ENCODE results near the gene HSPB7.
"Not testable (repeated sequence)": the region's sequence is repeated elsewhere in the genome, so short reads cannot be mapped to it uniquely, and the experiment has no call there.

Gene HSPB7

GRCh38 chr1:16005597-16005996 is 12.2 kb downstream of the HSPB7 start:
- DNase-seq = no peak

- DNase-seq = not testable (repeated sequence)
These were observed 16.6 kb downstream of the HSPB7 start for GRCh38 chr1:16001274-16001673.

DNA sequence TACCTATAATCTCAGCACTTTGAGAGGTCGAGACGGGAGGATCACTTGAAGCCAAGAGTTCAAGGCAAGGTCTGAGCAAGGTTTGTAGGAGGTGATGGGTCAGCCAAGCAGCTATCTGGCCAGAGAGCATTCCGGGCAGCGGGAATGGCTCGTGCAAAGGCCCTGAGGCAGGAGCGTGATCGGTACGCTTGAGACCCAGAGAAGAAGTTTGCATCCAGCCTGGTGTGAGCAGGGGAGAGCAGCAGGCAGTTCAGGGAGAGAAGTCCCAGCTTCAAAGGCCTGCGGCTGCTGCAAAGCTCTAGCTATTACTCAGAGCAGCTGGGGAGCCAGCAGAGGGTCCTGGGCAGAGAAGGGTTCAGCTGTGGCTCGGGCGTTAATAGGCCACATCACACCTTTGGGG is 18.9 kb downstream of the HSPB7 start:
- DNase-seq = no peak

DNA sequence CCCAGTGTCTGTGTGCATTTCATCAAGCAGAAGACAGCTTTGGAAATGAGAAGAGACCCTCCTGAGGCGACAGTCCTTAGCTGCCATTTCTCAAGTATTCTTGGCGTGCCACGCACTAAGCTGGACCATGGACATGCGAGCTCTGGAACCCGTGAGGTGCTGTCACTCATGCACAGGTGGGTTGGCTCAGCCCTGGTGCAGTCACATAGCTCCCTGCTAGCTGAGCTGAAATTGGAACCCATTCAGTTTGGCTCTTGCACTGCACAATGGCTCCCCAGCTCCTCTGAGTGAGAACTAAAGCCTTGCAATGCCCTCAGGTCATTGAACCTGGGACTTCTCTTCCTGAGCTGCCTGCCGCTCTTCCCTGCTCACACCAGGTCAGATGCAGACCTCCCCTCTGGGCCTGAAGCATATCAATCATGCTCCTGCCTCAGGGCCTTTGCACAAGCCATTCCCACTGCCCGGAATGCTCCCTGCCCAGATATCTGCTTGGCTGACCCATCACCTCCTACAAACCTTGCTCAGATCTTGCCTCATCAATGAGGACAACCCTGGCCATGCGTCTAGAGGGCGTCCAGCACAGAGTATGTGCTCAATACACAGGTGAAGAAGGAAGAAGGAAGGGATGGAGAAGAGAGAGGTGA is 20.1 kb downstream of the HSPB7 start:
- DNase-seq = no peak

DNA sequence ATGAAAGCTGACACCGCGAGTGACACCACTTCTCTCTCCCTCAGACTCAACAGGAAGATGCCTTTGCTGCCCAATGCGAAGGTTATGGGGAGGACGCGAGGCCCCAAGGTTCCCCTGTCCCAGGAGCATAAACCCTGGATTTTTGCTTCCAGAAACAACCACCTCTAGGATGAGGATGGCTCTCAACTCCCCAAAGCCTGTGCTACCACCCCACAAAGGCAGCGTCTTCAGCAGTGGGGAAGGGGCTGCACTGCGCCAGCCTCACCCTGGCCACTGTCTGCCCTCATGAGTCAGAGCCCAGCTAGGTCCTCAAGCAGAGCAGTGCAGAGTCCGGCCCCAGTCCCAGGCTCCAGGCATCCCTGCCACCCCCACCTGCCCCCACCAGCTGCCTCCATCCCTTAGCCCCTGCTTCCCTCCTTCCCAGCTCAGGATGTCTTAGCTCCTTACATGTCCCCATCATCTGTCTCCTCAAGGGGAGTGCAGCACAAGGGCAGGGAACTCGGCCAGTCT is 20.7 kb downstream of the HSPB7 start:
- no peak for DNase-seq

GRCh38 chr1:15994590-15995351 is 23.1 kb downstream of the HSPB7 start:
- DNase-seq = peak; percentile 75

- no peak for DNase-seq
These were observed 23.8 kb downstream of the HSPB7 start for GRCh38 chr1:15994081-15994480.

- DNase-seq = no peak
These were observed 24.2 kb downstream of the HSPB7 start for GRCh38 chr1:15993666-15994065.

GRCh38 chr1:15992582-15993500 is 25.0 kb downstream of the HSPB7 start:
- DNase-seq = no peak

GRCh38 chr1:15992187-15992553 is 25.7 kb downstream of the HSPB7 start:
- DNase-seq = no peak

DNA sequence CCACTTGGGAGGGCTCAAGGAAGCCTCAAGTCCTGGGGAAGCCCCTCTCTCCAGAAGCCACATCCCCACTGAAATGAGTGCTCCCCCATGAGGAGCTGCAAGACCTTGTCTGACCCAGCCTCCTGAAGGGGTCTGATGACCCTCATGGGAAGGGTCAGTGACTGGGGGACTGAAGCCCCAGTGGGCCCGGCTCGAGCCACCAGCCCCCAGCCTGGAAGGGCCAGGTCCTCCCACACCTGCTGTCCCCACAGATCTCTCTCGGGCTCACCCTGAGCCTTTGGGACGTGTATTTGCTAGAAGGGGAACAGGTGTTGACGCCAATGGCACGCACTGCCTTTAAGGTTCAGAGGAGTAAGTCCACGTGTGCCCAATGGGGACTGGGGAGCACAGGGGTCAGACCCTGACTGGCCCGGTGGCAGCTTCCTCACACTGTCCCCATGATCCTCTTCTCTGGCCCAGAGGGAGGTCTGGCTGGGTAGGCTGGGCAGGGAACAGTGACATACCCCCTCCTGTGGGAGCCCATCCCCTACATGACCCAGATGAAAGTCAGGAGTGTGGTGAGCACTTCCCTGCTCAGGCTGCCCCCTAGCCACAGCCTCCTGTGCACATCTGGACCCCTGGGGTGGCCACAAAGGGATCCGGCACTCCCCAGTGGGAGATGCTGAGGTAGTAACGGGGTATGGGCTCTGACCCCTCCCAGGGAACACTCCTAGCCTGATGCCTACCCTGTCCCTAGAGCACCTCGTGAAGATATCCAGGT is 26.2 kb downstream of the HSPB7 start:
- no peak for DNase-seq

DNA sequence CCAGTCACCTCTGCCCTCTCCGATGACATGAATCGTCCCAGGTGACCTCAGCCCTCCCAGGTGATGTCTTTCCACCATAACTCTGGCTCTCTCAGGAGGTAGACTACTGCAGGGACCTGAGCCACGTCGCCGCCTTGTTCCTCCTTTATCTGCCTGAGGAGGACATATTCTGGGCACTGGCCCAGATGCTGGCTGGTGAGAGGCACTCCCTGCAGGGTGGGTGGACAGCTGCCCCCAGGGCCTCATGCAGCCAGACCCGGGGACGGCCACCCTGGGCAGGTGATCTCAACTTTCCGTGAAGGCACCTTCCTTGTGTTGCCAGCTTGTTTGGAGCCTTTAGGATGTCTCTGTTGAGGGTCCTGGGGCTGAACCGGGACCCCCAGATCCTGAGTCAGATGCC is 28.1 kb downstream of the HSPB7 start:
- DNase-seq = no peak

GRCh38 chr1:15988856-15989736 is 28.7 kb downstream of the HSPB7 start:
- DNase-seq = no peak

DNA sequence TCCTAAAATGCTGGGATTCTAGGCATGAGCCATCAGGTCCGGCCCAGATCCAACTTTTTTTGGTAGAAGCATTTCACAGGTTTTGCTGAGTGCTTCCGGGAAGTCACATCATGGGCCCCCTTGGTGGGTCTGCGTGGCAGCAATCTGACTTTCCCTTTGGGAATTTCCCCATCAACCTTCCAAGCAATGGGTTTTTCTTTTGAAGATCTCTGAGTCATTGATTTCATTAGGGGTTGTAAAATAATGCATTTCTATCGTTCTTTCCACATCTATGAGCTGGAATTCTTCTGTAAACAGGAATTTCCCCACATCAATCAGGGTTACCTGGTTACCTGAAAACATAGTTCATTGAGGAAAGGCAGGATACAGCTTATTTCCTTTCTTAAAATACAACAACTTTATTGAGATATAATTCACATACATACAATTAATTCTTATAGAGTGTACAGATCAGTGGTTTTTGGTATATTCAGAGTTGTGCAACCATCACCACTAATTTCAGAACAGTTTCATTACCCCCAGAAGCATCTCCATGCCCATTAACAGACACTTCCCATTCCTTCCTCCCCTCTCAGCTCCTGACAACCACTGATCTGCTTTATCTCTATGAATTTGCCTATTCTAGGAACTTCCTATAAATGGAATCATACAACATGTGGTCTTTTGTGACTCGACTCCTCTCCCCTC is 32.1 kb downstream of the HSPB7 start:
- no peak for DNase-seq

- no peak for DNase-seq
These were observed 34.6 kb downstream of the HSPB7 start for GRCh38 chr1:15983275-15983674.

DNA sequence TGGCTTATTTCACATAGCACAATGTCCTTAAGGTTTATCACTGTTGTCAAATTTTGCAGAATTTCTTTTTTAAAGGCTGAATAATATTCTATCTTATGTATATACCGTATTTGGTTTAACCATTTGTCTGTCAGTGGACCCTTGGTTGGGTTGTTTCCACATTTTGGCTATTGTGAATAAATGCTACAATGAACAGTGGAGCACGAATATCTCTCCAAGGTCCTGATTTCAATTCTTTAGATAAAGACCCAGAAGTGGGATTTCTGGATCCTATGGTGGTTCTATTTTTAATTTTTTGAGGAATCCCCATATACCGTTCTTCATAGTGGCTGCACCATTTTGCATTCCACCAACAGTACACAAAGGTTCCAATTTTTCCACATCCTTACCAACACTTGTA is 36.2 kb downstream of the HSPB7 start:
- no peak for DNase-seq

DNA sequence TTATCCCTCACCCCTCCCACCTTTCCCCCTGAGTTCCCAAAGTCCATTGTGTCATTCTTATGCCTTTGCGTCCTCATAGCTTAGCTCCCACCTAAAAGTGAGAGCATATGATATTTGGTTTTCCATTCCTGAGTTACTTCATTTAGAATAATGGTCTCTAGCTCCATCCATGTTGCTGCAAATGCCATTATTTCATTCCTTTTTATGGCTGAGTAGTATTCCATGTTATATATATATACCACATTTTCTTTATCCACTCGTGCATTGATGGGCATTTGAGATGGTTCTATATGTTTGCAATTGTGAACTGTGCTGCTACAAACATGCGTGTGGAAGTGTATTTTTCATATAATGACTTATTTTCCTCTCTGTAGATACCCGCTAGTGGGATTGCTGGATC is 39.9 kb downstream of the HSPB7 start:
- DNase-seq = not testable (repeated sequence)

DNA sequence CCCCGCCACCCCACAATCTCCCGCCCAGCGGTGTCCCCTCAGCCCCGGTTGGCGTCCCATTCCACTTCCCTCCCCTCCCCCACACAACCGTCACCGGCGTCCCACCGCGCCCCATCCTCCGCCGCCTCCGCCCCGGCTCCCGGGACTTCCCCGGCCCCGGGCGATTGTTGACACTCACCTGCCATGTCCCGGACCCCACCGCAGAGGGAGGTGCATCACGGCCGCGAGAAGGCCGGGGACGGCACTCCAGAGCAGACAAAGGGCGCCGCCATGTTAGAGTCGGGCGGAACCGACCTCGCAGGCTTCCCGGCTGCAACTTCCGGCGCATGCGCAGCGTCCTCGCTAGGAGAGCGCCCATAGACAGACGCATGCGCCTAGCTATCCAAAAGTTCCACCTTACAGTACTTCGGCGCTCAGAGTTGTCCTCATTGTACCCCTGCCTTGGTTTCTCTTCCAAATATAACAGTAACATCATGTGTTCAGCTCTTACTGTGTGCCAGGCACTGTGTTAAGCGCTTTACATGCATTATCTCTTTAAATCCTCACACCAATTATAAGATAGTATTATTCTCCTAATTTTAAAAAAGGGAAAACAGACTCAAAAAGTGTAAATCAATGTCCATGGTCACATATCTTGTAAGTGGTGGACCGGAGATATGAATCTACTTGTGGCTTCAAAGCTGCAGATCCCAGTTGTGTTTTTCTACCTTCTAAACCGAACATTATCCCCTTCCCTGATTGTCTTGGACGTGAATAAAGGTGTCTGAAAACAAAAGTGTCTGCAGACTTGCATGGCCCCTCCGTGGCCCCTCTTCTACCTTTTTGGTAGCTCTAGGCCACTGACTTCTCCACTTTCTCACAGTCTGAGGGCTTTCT is 41.8 kb downstream of the HSPB7 start, which contains the start of gene ZBTB17:
Gene ZBTB17 (minus strand): TSS at position 297 of the 876 bp plus-strand sequence. CDS start 27,606 bp downstream, outside the sequence.
- peak; percentile 98 for DNase-seq

DNA sequence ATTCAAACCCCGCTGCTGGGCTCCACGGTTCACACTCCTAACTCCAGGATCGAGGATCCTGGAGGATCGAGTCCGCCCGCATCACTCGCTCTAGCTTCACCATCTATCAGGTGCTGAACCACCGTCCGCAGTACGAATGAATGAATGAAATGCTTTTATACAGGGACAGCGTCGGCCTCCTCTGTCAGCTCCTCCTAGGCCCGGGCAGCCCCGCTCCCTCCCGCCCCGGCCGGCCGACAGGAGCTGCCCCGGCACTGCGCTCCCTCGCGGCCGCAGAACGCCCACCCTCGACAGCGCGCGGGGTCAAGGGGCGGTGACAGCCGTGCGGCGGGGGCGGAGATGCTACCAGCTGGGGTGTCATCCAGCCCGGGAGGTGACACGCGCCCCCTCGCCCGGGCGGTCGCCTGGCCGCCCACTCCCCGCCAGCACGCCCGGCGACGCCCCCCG is 42.5 kb downstream of the HSPB7 start:
- DNase-seq = peak; percentile 90

DNA sequence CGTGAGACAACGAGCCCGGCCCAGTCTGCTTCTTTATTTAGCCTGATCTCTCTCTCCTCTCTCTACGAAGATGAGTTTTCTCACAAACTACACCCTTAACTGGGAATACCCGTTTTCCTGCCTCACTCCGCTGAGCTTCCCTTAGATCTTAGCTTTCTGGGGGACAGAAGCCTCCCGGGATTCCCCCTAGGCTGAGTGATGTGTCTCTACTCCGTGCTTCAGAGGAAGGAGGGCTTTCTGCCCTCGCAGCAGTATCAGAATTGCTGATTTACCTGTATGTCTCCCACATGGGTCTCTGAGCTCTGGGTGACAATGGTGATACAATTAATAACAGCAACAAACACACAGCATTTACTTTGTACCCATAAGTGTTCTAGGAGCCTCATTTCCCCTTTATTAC is 43.0 kb downstream of the HSPB7 start:
- peak; percentile 56 for DNase-seq

Measured in stimulated activated CD8-positive, alpha-beta memory T cell treated with anti-CD3 and anti-CD28 coated beads, Interleukin-4, amount 100 ng/mL, for 48 hours (primary cell).